GM18951 (cell line): ENCODE results near the gene BCAS3.
"Not testable (repeated sequence)": the region's sequence is repeated elsewhere in the genome, so short reads cannot be mapped to it uniquely, and the experiment has no call there.

ENCODE experiments used
- POLR2A ChIP-seq: IDR thresholded peaks from 4 replicates; pipeline ENCODE4 v1.6.1; 2011; ENCODE audit warnings: mild to moderate bottlenecking; ENCODE audit not compliant: insufficient read length, insufficient read depth; ENCODE audit errors: extremely low read depth
- in situ Hi-C: fragments of 300-500 bp; cut with MboI; formaldehyde crosslinking; loops from one replicate; pipeline ENCODE4 v1.12.0; 2022; ENCODE audit warnings: low sequenced_read_pairs, mixed read lengths, inconsistent platforms; ENCODE audit not compliant: unreplicated experiment

BCAS3 gene

GRCh38 chr17:60964160-60964559 lies 286.5 kb downstream of the BCAS3 start:
- TF ChIP-seq POLR2A: no peak
- in situ Hi-C loops: loop anchor here (10.0 kb wide), 1 partner anchor 591 kb away; no protein-coding TSS in a partner anchor

GRCh38 chr17:60968266-60968665 lies 290.6 kb downstream of the BCAS3 start:
- in situ Hi-C loops: loop anchor here (10.0 kb wide), 1 partner anchor 587 kb away; no protein-coding TSS in a partner anchor
- no peak for TF ChIP-seq POLR2A

GRCh38 chr17:60969500-60970037 lies 291.9 kb downstream of the BCAS3 start:
- in situ Hi-C loops: loop anchor here (10.0 kb wide), 1 partner anchor 585 kb away; no protein-coding TSS in a partner anchor
- TF ChIP-seq POLR2A: no peak

- no peak for TF ChIP-seq POLR2A
Observed at GRCh38 chr17:60970741-60971140, 293.1 kb downstream of the BCAS3 start.

GRCh38 chr17:60971515-60972369 lies 294.1 kb downstream of the BCAS3 start:
- in situ Hi-C loops: no loop called here
- no peak for TF ChIP-seq POLR2A

More at GRCh38 chr17:60970741-60971140, 293.1 kb downstream of the BCAS3 start:
- in situ Hi-C loops: no loop called here

GRCh38 chr17:60976861-60977260 lies 299.2 kb downstream of the BCAS3 start:
- in situ Hi-C loops: not testable (repeated sequence)

- no peak for TF ChIP-seq POLR2A
- in situ Hi-C loops: no loop called here
Observed at GRCh38 chr17:60989379-60989778, 311.7 kb downstream of the BCAS3 start.

GRCh38 chr17:60989846-60990245 lies 312.2 kb downstream of the BCAS3 start:
- in situ Hi-C loops: loop anchor here (10.0 kb wide), 1 partner anchor 405 kb away; the partner anchor contains the start of gene TBX2
- no peak for TF ChIP-seq POLR2A

GRCh38 chr17:60993497-60993896 lies 315.8 kb downstream of the BCAS3 start:
- no peak for TF ChIP-seq POLR2A
- in situ Hi-C loops: loop anchor here (10.0 kb wide), 1 partner anchor 401 kb away; the partner anchor contains the start of gene TBX2

GRCh38 chr17:60995680-60996079 lies 318.0 kb downstream of the BCAS3 start:
- in situ Hi-C loops: loop anchor here (10.0 kb wide), 1 partner anchor 399 kb away; the partner anchor contains the start of gene TBX2
- no peak for TF ChIP-seq POLR2A

GRCh38 chr17:61000911-61001310 lies 323.3 kb downstream of the BCAS3 start:
- TF ChIP-seq POLR2A: no peak
- in situ Hi-C loops: no loop called here

GRCh38 chr17:61002316-61002736 lies 324.7 kb downstream of the BCAS3 start:
- in situ Hi-C loops: no loop called here
- no peak for TF ChIP-seq POLR2A

GRCh38 chr17:61005358-61005757 lies 327.7 kb downstream of the BCAS3 start:
- no peak for TF ChIP-seq POLR2A
- in situ Hi-C loops: no loop called here

- in situ Hi-C loops: not testable (repeated sequence)
Observed at GRCh38 chr17:61005958-61006357, 328.3 kb downstream of the BCAS3 start.
